H9 (cell line): ENCODE results near the gene CASK. TPM values are rescaled to one million over a fixed set of nuclear protein-coding genes. Genes with fewer than 3 reads are reported as not detected.

Source experiments
- DNase-seq: peaks from one replicate; pipeline ENCODE4 v3.0.0-alpha.2; 2017
- H2AFZ ChIP-seq: one replicate; pipeline ENCODE4 v1.6.1; 2013; ENCODE audit warnings: mild to moderate bottlenecking, low read length, control low read depth, moderate library complexity
- H2AK5ac ChIP-seq: 2 replicates; pipeline ENCODE4 v1.6.1; 2013; ENCODE audit warnings: low read length, control low read depth, mixed read lengths; ENCODE audit not compliant: insufficient read length
- H2BK120ac ChIP-seq: one replicate; pipeline ENCODE4 v1.6.1; 2013; ENCODE audit warnings: low read depth, mild to moderate bottlenecking, low read length, control low read depth, inconsistent platforms; ENCODE audit not compliant: poor library complexity, severe bottlenecking
- H2BK12ac ChIP-seq: 2 replicates; pipeline ENCODE4 v1.6.1; 2013; ENCODE audit warnings: low read length, control low read depth, mixed read lengths, low read depth; ENCODE audit not compliant: insufficient read length
- H2BK15ac ChIP-seq: 2 replicates; pipeline ENCODE4 v1.6.1; 2013; ENCODE audit warnings: low read depth, low read length, control low read depth
- H2BK20ac ChIP-seq: one replicate; pipeline ENCODE4 v1.6.1; 2013; ENCODE audit warnings: low read depth, mild to moderate bottlenecking, low read length, control low read depth, inconsistent platforms; ENCODE audit not compliant: poor library complexity, severe bottlenecking
- H2BK5ac ChIP-seq: 2 replicates; pipeline ENCODE4 v1.6.1; 2013; ENCODE audit warnings: low read length, control low read depth, mixed read lengths; ENCODE audit not compliant: insufficient read length
- H3K14ac ChIP-seq: 2 replicates; pipeline ENCODE4 v1.6.1; 2013; ENCODE audit warnings: low read length, control low read depth; ENCODE audit not compliant: insufficient read depth
- H3K18ac ChIP-seq: 2 replicates; pipeline ENCODE4 v1.6.1; 2013; ENCODE audit warnings: low read depth, mild to moderate bottlenecking, mixed read lengths, low read length, control low read depth; ENCODE audit not compliant: insufficient read length
- H3K23ac ChIP-seq: 2 replicates; pipeline ENCODE4 v1.6.1; 2013; ENCODE audit warnings: low read length, control low read depth, mixed read lengths, low read depth; ENCODE audit not compliant: insufficient read length
- H3K23me2 ChIP-seq: 2 replicates; pipeline ENCODE4 v1.6.1; 2013; ENCODE audit warnings: low read depth, mild to moderate bottlenecking, mixed read lengths, low read length, control low read depth; ENCODE audit not compliant: insufficient read length, poor library complexity, severe bottlenecking
- H3K27ac ChIP-seq: 2 replicates; pipeline ENCODE4 v1.5.1; 2013; ENCODE audit warnings: low read length, control low read depth, mixed read lengths, low read depth; ENCODE audit not compliant: insufficient read length
- H3K27me3 ChIP-seq: 2 replicates; pipeline ENCODE4 v1.6.1; 2013; ENCODE audit warnings: low read length, control low read depth, inconsistent platforms; ENCODE audit not compliant: insufficient read depth
- H3K4ac ChIP-seq: 2 replicates; pipeline ENCODE4 v1.6.1; 2013; ENCODE audit warnings: low read depth, mild to moderate bottlenecking, control low read depth, inconsistent platforms, low read length, moderate library complexity
- H3K4me1 ChIP-seq: 2 replicates; pipeline ENCODE4 v1.6.1; 2013; ENCODE audit warnings: low read length, control low read depth, inconsistent platforms; ENCODE audit not compliant: insufficient read depth
- H3K4me2 ChIP-seq: 2 replicates; pipeline ENCODE4 v1.6.1; 2013; ENCODE audit warnings: low read length, control low read depth, mixed read lengths; ENCODE audit not compliant: insufficient read length, insufficient read depth
- H3K56ac ChIP-seq: 2 replicates; pipeline ENCODE4 v1.6.1; 2013; ENCODE audit warnings: low read depth, mild to moderate bottlenecking, mixed read lengths, low read length, control low read depth; ENCODE audit not compliant: insufficient read length
- H3K79me1 ChIP-seq: 2 replicates; pipeline ENCODE4 v1.6.1; 2013; ENCODE audit warnings: low read depth, mild to moderate bottlenecking, moderate library complexity, low read length, control low read depth, inconsistent platforms; ENCODE audit not compliant: insufficient read depth, poor library complexity, severe bottlenecking
- H3K79me2 ChIP-seq: 2 replicates; pipeline ENCODE4 v1.6.1; 2013; ENCODE audit warnings: low read length, control low read depth, inconsistent platforms; ENCODE audit not compliant: insufficient read depth
- H3K9ac ChIP-seq: 2 replicates; pipeline ENCODE4 v1.6.1; 2013; ENCODE audit warnings: low read length, control low read depth, mixed read lengths; ENCODE audit not compliant: insufficient read length; ENCODE audit errors: extremely low read depth
- H3K9me3 ChIP-seq: one replicate; pipeline ENCODE4 v1.6.1; 2013; ENCODE audit warnings: low read depth, low read length, inconsistent platforms; ENCODE audit not compliant: control insufficient read depth
- H3T11ph ChIP-seq: one replicate; pipeline ENCODE4 v1.6.1; 2013; ENCODE audit warnings: mild to moderate bottlenecking, low read length, control low read depth, inconsistent platforms
- H4K20me1 ChIP-seq: one replicate; pipeline ENCODE4 v1.6.1; 2013; ENCODE audit not compliant: control insufficient read depth, insufficient read length, insufficient read depth
- H4K5ac ChIP-seq: 2 replicates; pipeline ENCODE4 v1.6.1; 2013; ENCODE audit warnings: low read depth, mild to moderate bottlenecking, mixed read lengths, low read length, control low read depth; ENCODE audit not compliant: insufficient read length
- H4K8ac ChIP-seq: replicated peaks from 2 replicates; pipeline ENCODE4 v1.6.1; 2013; ENCODE audit warnings: low read length, control low read depth, mixed read lengths, low read depth; ENCODE audit not compliant: insufficient read length
- H4K91ac ChIP-seq: 2 replicates; pipeline ENCODE4 v1.6.1; 2013; ENCODE audit warnings: low read depth, mild to moderate bottlenecking, moderate library complexity, mixed read lengths, low read length, control low read depth; ENCODE audit not compliant: insufficient read length
- H3K27ac Mint-ChIP-seq, 3 experiments: 2 replicates in 2 of 3; 3 replicates in 1 of 3; pipeline ENCODE4 v1.8.0; 2020 to 2021; ENCODE audit warnings: mixed read lengths in 3 of 3, mild to moderate bottlenecking in 1 of 3, moderate library complexity in 1 of 3
- H3K27me3 Mint-ChIP-seq: 2 replicates; pipeline ENCODE4 v1.8.0; 2021; ENCODE audit warnings: low read depth, mild to moderate bottlenecking, moderate library complexity, mixed read lengths
- H3K36me3 Mint-ChIP-seq, 3 experiments: 2 replicates in 2 of 3; 3 replicates in 1 of 3; pipeline ENCODE4 v1.8.0; 2020 to 2021; ENCODE audit warnings: low read depth in 3 of 3, mixed read lengths in 3 of 3; ENCODE audit not compliant: insufficient read depth in 1 of 3
- H3K4me1 Mint-ChIP-seq, 2 experiments: 2 replicates each; pipeline ENCODE4 v1.8.0; 2020; ENCODE audit warnings: mixed read lengths in 2 of 2
- H3K4me3 Mint-ChIP-seq, 2 experiments: 2 replicates in 1 of 2; 3 replicates in 1 of 2; pipeline ENCODE4 v1.8.0; 2020 to 2021; ENCODE audit warnings: mild to moderate bottlenecking in 2 of 2, mixed read lengths in 2 of 2, moderate library complexity in 1 of 2
- H3K9me3 Mint-ChIP-seq, 2 experiments: 2 replicates in 1 of 2; 3 replicates in 1 of 2; pipeline ENCODE4 v1.8.0; 2020; ENCODE audit warnings: mild to moderate bottlenecking in 2 of 2, mixed read lengths in 2 of 2, moderate library complexity in 1 of 2
- CTCF ChIP-seq: fragments of 200-600 bp; sonication (generic); conservative IDR thresholded peaks from 3 replicates; pipeline ENCODE4 v1.8.0; 2021; ENCODE audit warnings: antibody characterized with exemption, mild to moderate bottlenecking
- WGBS: extraction: QIAGEN DNeasy Blood & Tissue Kit; methylation state at CpG from one replicate; pipeline ENCODE4 v1.1.7; 2013; ENCODE audit warnings: missing lambda C conversion rate, low lambda C conversion rate, mixed read lengths; ENCODE audit not compliant: insufficient read length; ENCODE audit errors: extremely low coverage; 5-methylcytosine and 5-hydroxymethylcytosine counted together
- total RNA-seq: library from RNA; stranded (reverse); gene quantifications from 2 replicates; pipeline ENCODE4 v1.2.1, GENCODE V29; 2021

CASK gene
- total RNA-seq, 1 experiment from 2014 or later: 44.1 TPM

- H3K23ac ChIP-seq: no peak overlapping the region
- no peaks in the 10 kb centered on the region for H3K79me1 ChIP-seq
- H3K9me3 ChIP-seq: no peaks in the 10 kb centered on the region
- H2AFZ ChIP-seq: no peak overlapping the region
- H4K8ac ChIP-seq: no peak overlapping the region
- Mint-ChIP-seq H3K9me3 (peaks cover 66 to 68% of the 10 kb centered on the region in 2 experiments), H3K4me1 (peaks cover 23 to 29% of the 10 kb centered on the region in 2 experiments), H3K27me3 (no peaks in the 10 kb centered on the region), H3K4me3 (no peak overlapping the region), H3K27ac (no peak overlapping the region), H3K36me3 (peaks cover 0 to 16% (median 2%) of the 10 kb centered on the region in 3 experiments; a peak in 2 of 7 replicates)
- H3K27ac ChIP-seq: no peak overlapping the region
- no peak overlapping the region for H2BK12ac ChIP-seq
- H2BK15ac ChIP-seq: no peak overlapping the region
- H3K4ac ChIP-seq: no peak overlapping the region
- H3T11ph ChIP-seq: no peak overlapping the region
- no CpG with 5 or more reads among the region's 6 CpGs for WGBS
- H2BK20ac ChIP-seq: no peak overlapping the region
- H3K4me2 ChIP-seq: no peak overlapping the region
- no peak overlapping the region; the same call in 1 of the 2 replicates for H3K14ac ChIP-seq
- H3K56ac ChIP-seq: no peak overlapping the region
- no peak overlapping the region for H2BK120ac ChIP-seq
- peaks cover 4% of the 10 kb centered on the region; the same call in 1 of the 2 replicates for H3K4me1 ChIP-seq
- H3K18ac ChIP-seq: no peak overlapping the region
- no peaks in the 10 kb centered on the region for H3K27me3 ChIP-seq
- H2BK5ac ChIP-seq: no peak overlapping the region
- peak; percentile 73 for TF ChIP-seq CTCF
- no peak overlapping the region for H4K5ac ChIP-seq
- no peaks in the 10 kb centered on the region for H4K20me1 ChIP-seq
- no peak overlapping the region for H2AK5ac ChIP-seq
- H3K79me2 ChIP-seq: no peaks in the 10 kb centered on the region
- DNase-seq: peak; percentile 76
- no peak overlapping the region for H3K9ac ChIP-seq
- H3K23me2 ChIP-seq: no peaks in the 10 kb centered on the region
- no peak overlapping the region for H4K91ac ChIP-seq
These were observed 441.9 kb downstream of the CASK start for GRCh38 chrX:41481264-41482109.
